ENCODE measurements around the gene MOCS1. TPM values are rescaled to one million over a fixed set of nuclear protein-coding genes. Genes with fewer than 3 reads are reported as not detected.
A peak's percentile ranks its signal among the peaks of the same experiment; 100 is the strongest.

Gene MOCS1
- total and polyA plus RNA-seq, 2 donors, result 1.7 to 4.2 TPM

- Histone ChIP-seq H3K36me3 (ENCODE audit: control insufficient read depth in 2 of 2, insufficient read depth in 2 of 2, low read length in 1 of 2) (no peaks in the 10 kb centered on the region), H3K27me3 (ENCODE audit: control insufficient read depth in 2 of 2, insufficient read depth in 1 of 2, low read length in 1 of 2) (peaks cover 4 to 12% of the 10 kb centered on the region in 2 donors), H3K4me1 (ENCODE audit: control insufficient read depth in 2 of 2, insufficient read depth in 2 of 2, low read length in 2 of 2) (peaks cover 27 to 35% of the 10 kb centered on the region in 2 donors), H3K4me3 (ENCODE audit: low read length in 2 of 2) (no peak overlapping the region), H3K27ac (ENCODE audit: low read depth in 1 of 2, low read length in 1 of 2) (no peak overlapping the region), H3K9me3 (ENCODE audit: control insufficient read depth in 2 of 2, insufficient read depth in 1 of 2, low read length in 1 of 2) (no peaks in the 10 kb centered on the region)
- 90% methylated on average over 7 of the region's 7 CpGs for WGBS
- no peak for DNase-seq (ENCODE audit: low read depth in 6 of 9, low spot score in 9 of 9)
Observed at GRCh38 chr6:39885691-39886090, 48.6 kb downstream of the MOCS1 start.

- peaks cover 34 to 44% of the 10 kb centered on the region in 2 donors for H3K4me1 ChIP-seq (ENCODE audit: control insufficient read depth in 2 of 2, insufficient read depth in 2 of 2, low read length in 2 of 2)
- H3K4me3 ChIP-seq (ENCODE audit: low read length in 2 of 2), result no peak overlapping the region
- peaks cover 4 to 12% of the 10 kb centered on the region in 2 donors for H3K27me3 ChIP-seq (ENCODE audit: control insufficient read depth in 2 of 2, insufficient read depth in 1 of 2, low read length in 1 of 2)
- H3K27ac ChIP-seq (ENCODE audit: low read depth in 1 of 2, low read length in 1 of 2), result no peak overlapping the region
- WGBS, result 99% methylated on average over 5 of the region's 5 CpGs
- no peaks in the 10 kb centered on the region for H3K9me3 ChIP-seq (ENCODE audit: control insufficient read depth in 2 of 2, insufficient read depth in 1 of 2, low read length in 1 of 2)
- no peaks in the 10 kb centered on the region for H3K36me3 ChIP-seq (ENCODE audit: control insufficient read depth in 2 of 2, insufficient read depth in 2 of 2, low read length in 1 of 2)
- DNase-seq (ENCODE audit: low read depth in 6 of 9, low spot score in 9 of 9), result no peak
Observed at GRCh38 chr6:39884696-39885095, 49.6 kb downstream of the MOCS1 start.

GRCh38 chr6:39882531-39882899, 51.7 kb downstream of the MOCS1 start:
- no peak for DNase-seq (ENCODE audit: low read depth in 6 of 9, low spot score in 9 of 9)
- 87% methylated on average over 8 of the region's 8 CpGs for WGBS
- Histone ChIP-seq H3K9me3 (ENCODE audit: control insufficient read depth in 2 of 2, insufficient read depth in 1 of 2, low read length in 1 of 2) (no peaks in the 10 kb centered on the region), H3K27ac (ENCODE audit: low read depth in 1 of 2, low read length in 1 of 2) (no peak overlapping the region), H3K4me1 (ENCODE audit: control insufficient read depth in 2 of 2, insufficient read depth in 2 of 2, low read length in 2 of 2) (peaks cover 44 to 53% of the 10 kb centered on the region in 2 donors), H3K27me3 (ENCODE audit: control insufficient read depth in 2 of 2, insufficient read depth in 1 of 2, low read length in 1 of 2) (peaks cover 4 to 7% of the 10 kb centered on the region in 2 donors), H3K36me3 (ENCODE audit: control insufficient read depth in 2 of 2, insufficient read depth in 2 of 2, low read length in 1 of 2) (no peaks in the 10 kb centered on the region), H3K4me3 (ENCODE audit: low read length in 2 of 2) (no peak overlapping the region)

- Histone ChIP-seq H3K27ac (ENCODE audit: low read depth in 1 of 2, low read length in 1 of 2) (no peak overlapping the region), H3K4me3 (ENCODE audit: low read length in 2 of 2) (no peak overlapping the region), H3K36me3 (ENCODE audit: control insufficient read depth in 2 of 2, insufficient read depth in 2 of 2, low read length in 1 of 2) (no peaks in the 10 kb centered on the region), H3K9me3 (ENCODE audit: control insufficient read depth in 2 of 2, insufficient read depth in 1 of 2, low read length in 1 of 2) (no peaks in the 10 kb centered on the region), H3K4me1 (ENCODE audit: control insufficient read depth in 2 of 2, insufficient read depth in 2 of 2, low read length in 2 of 2) (peaks cover 44 to 52% of the 10 kb centered on the region in 2 donors), H3K27me3 (ENCODE audit: control insufficient read depth in 2 of 2, insufficient read depth in 1 of 2, low read length in 1 of 2) (peaks cover 4 to 8% of the 10 kb centered on the region in 2 donors)
- WGBS, result 89% methylated on average over 16 of the region's 16 CpGs
- no peak for DNase-seq (ENCODE audit: low read depth in 6 of 9, low spot score in 9 of 9)
Observed at GRCh38 chr6:39881851-39882530, 52.3 kb downstream of the MOCS1 start.

GRCh38 chr6:39880594-39880993, 53.7 kb downstream of the MOCS1 start:
- Histone ChIP-seq H3K36me3 (ENCODE audit: control insufficient read depth in 2 of 2, insufficient read depth in 2 of 2, low read length in 1 of 2) (no peaks in the 10 kb centered on the region), H3K27me3 (ENCODE audit: control insufficient read depth in 2 of 2, insufficient read depth in 1 of 2, low read length in 1 of 2) (peaks cover 0 to 6% of the 10 kb centered on the region in 2 donors), H3K9me3 (ENCODE audit: control insufficient read depth in 2 of 2, insufficient read depth in 1 of 2, low read length in 1 of 2) (no peaks in the 10 kb centered on the region), H3K27ac (ENCODE audit: low read depth in 1 of 2, low read length in 1 of 2) (peak overlapping the region; percentile 3 to 61), H3K4me3 (ENCODE audit: low read length in 2 of 2) (no peak overlapping the region), H3K4me1 (ENCODE audit: control insufficient read depth in 2 of 2, insufficient read depth in 2 of 2, low read length in 2 of 2) (peaks cover 44 to 52% of the 10 kb centered on the region in 2 donors)
- peak; percentile 45 to 89 (median 72) for DNase-seq (ENCODE audit: low read depth in 6 of 9, low spot score in 9 of 9)
- WGBS, result 5% methylated on average over 4 of the region's 4 CpGs

- 96% methylated on average over 3 of the region's 3 CpGs for WGBS
- DNase-seq (ENCODE audit: low read depth in 6 of 9, low spot score in 9 of 9), result no peak
- no peaks in the 10 kb centered on the region for H3K36me3 ChIP-seq (ENCODE audit: control insufficient read depth in 2 of 2, insufficient read depth in 2 of 2, low read length in 1 of 2)
Observed at GRCh38 chr6:39879535-39879934, 54.7 kb downstream of the MOCS1 start.

GRCh38 chr6:39876826-39877225, 57.4 kb downstream of the MOCS1 start:
- Histone ChIP-seq H3K27me3 (ENCODE audit: control insufficient read depth in 2 of 2, insufficient read depth in 1 of 2, low read length in 1 of 2) (peaks cover 0 to 9% of the 10 kb centered on the region in 2 donors), H3K4me3 (ENCODE audit: low read length in 2 of 2) (no peak overlapping the region), H3K9me3 (ENCODE audit: control insufficient read depth in 2 of 2, insufficient read depth in 1 of 2, low read length in 1 of 2) (peaks cover 0 to 5% of the 10 kb centered on the region in 2 donors), H3K4me1 (ENCODE audit: control insufficient read depth in 2 of 2, insufficient read depth in 2 of 2, low read length in 2 of 2) (peaks cover 24 to 32% of the 10 kb centered on the region in 2 donors), H3K36me3 (ENCODE audit: control insufficient read depth in 2 of 2, insufficient read depth in 2 of 2, low read length in 1 of 2) (no peaks in the 10 kb centered on the region), H3K27ac (ENCODE audit: low read depth in 1 of 2, low read length in 1 of 2) (no peak overlapping the region)
- no peak for DNase-seq (ENCODE audit: low read depth in 6 of 9, low spot score in 9 of 9)
- 83% methylated on average over 3 of the region's 3 CpGs for WGBS

More at GRCh38 chr6:39879535-39879934, 54.7 kb downstream of the MOCS1 start:
- Histone ChIP-seq H3K4me1 (ENCODE audit: control insufficient read depth in 2 of 2, insufficient read depth in 2 of 2, low read length in 2 of 2) (peaks cover 44 to 51% of the 10 kb centered on the region in 2 donors), H3K27me3 (ENCODE audit: control insufficient read depth in 2 of 2, insufficient read depth in 1 of 2, low read length in 1 of 2) (peaks cover 0 to 9% of the 10 kb centered on the region in 2 donors), H3K9me3 (ENCODE audit: control insufficient read depth in 2 of 2, insufficient read depth in 1 of 2, low read length in 1 of 2) (peaks cover 0 to 5% of the 10 kb centered on the region in 2 donors), H3K4me3 (ENCODE audit: low read length in 2 of 2) (no peak overlapping the region), H3K27ac (ENCODE audit: low read depth in 1 of 2, low read length in 1 of 2) (no peak overlapping the region)

- no peak overlapping the region for H3K4me3 ChIP-seq (ENCODE audit: low read length in 2 of 2)
- H3K36me3 ChIP-seq (ENCODE audit: control insufficient read depth in 2 of 2, insufficient read depth in 2 of 2, low read length in 1 of 2), result no peaks in the 10 kb centered on the region
- H3K9me3 ChIP-seq (ENCODE audit: control insufficient read depth in 2 of 2, insufficient read depth in 1 of 2, low read length in 1 of 2), result peaks cover 0 to 5% of the 10 kb centered on the region in 2 donors
- no peak for DNase-seq (ENCODE audit: low read depth in 6 of 9, low spot score in 9 of 9)
- H3K4me1 ChIP-seq (ENCODE audit: control insufficient read depth in 2 of 2, insufficient read depth in 2 of 2, low read length in 2 of 2), result peaks cover 22 to 27% of the 10 kb centered on the region in 2 donors
- H3K27ac ChIP-seq (ENCODE audit: low read depth in 1 of 2, low read length in 1 of 2), result no peak overlapping the region
- H3K27me3 ChIP-seq (ENCODE audit: control insufficient read depth in 2 of 2, insufficient read depth in 1 of 2, low read length in 1 of 2), result peaks cover 0 to 9% of the 10 kb centered on the region in 2 donors
Observed at GRCh38 chr6:39876111-39876510, 58.2 kb downstream of the MOCS1 start.

GRCh38 chr6:39873439-39873838, 60.8 kb downstream of the MOCS1 start:
- H3K27ac ChIP-seq (ENCODE audit: low read depth in 1 of 2, low read length in 1 of 2), result no peak overlapping the region
- H3K4me3 ChIP-seq (ENCODE audit: low read length in 2 of 2), result no peak overlapping the region
- WGBS, result 90% methylated on average over 3 of the region's 3 CpGs
- H3K4me1 ChIP-seq (ENCODE audit: control insufficient read depth in 2 of 2, insufficient read depth in 2 of 2, low read length in 2 of 2), result peaks cover 0 to 2% of the 10 kb centered on the region in 2 donors
- no peak for DNase-seq (ENCODE audit: low read depth in 6 of 9, low spot score in 9 of 9)
- peaks cover 0 to 9% of the 10 kb centered on the region in 2 donors for H3K27me3 ChIP-seq (ENCODE audit: control insufficient read depth in 2 of 2, insufficient read depth in 1 of 2, low read length in 1 of 2)
- no peaks in the 10 kb centered on the region for H3K36me3 ChIP-seq (ENCODE audit: control insufficient read depth in 2 of 2, insufficient read depth in 2 of 2, low read length in 1 of 2)
- peaks cover 0 to 5% of the 10 kb centered on the region in 2 donors for H3K9me3 ChIP-seq (ENCODE audit: control insufficient read depth in 2 of 2, insufficient read depth in 1 of 2, low read length in 1 of 2)

All from thymus (tissue), 11 donors.